Epithelial cell of proximal tubule (primary cell): Measurements from ENCODE around the gene TULP4. TPM values are rescaled to one million over a fixed set of nuclear protein-coding genes. Genes with fewer than 3 reads are reported as not detected.
"Not testable (repeated sequence)": the region's sequence is repeated elsewhere in the genome, so short reads cannot be mapped to it uniquely, and the experiment has no call there.

Experiments
- DNase-seq: peaks from one replicate; pipeline ENCODE4 v3.0.0-alpha.2; 2011; ENCODE audit warnings: low read depth
- H3K4me3 ChIP-seq: 2 replicates; pipeline ENCODE4 v1.5.1; 2011; ENCODE audit warnings: low read depth, mild to moderate bottlenecking, low read length
- CTCF ChIP-seq: conservative IDR thresholded peaks from 2 replicates; pipeline ENCODE4 v1.5.1; 2012; ENCODE audit warnings: low read depth, mild to moderate bottlenecking, low read length
- total RNA-seq: library from RNA; depleted of rRNA; stranded (reverse); fragments of >200 nt; gene quantifications from 2 replicates; pipeline ENCODE4 v1.2.3, GENCODE V29; 2015

Gene TULP4
- total RNA-seq, 1 donor from 2014 or later = 25.4 TPM

GRCh38 chr6:158293122-158293521, 19.1 kb upstream of the TULP4 start:
- TF ChIP-seq CTCF = no peak
- no peak for DNase-seq
- no peak overlapping the region for H3K4me3 ChIP-seq

- not testable (repeated sequence) for DNase-seq, H3K4me3 ChIP-seq
Measured at GRCh38 chr6:158295976-158296853, 16.1 kb upstream of the TULP4 start.

- not testable (repeated sequence) for DNase-seq, H3K4me3 ChIP-seq
Measured at GRCh38 chr6:158296854-158297324, 15.4 kb upstream of the TULP4 start.

- not testable (repeated sequence) for H3K4me3 ChIP-seq, DNase-seq
Measured at GRCh38 chr6:158297657-158298056, 14.6 kb upstream of the TULP4 start.

- DNase-seq = peak; percentile 75
- not testable (repeated sequence) for H3K4me3 ChIP-seq
Measured at GRCh38 chr6:158300306-158301143, 11.7 kb upstream of the TULP4 start.

GRCh38 chr6:158301561-158301960, 10.7 kb upstream of the TULP4 start:
- H3K4me3 ChIP-seq, DNase-seq: not testable (repeated sequence)

- not testable (repeated sequence) for DNase-seq, H3K4me3 ChIP-seq
Measured at GRCh38 chr6:158302195-158302796, 10.0 kb upstream of the TULP4 start.

- no peak for TF ChIP-seq CTCF
- H3K4me3 ChIP-seq = no peak overlapping the region
- DNase-seq = no peak
Measured at GRCh38 chr6:158303210-158303731, 9.0 kb upstream of the TULP4 start.

GRCh38 chr6:158304254-158304653, 8.0 kb upstream of the TULP4 start:
- no peak for DNase-seq
- no peak for TF ChIP-seq CTCF
- no peak overlapping the region for H3K4me3 ChIP-seq

- no peak for DNase-seq
- H3K4me3 ChIP-seq = no peak overlapping the region
- TF ChIP-seq CTCF = no peak
Measured at GRCh38 chr6:158309814-158310213, 2.5 kb upstream of the TULP4 start.
